Uterus (tissue), 4 donors: ENCODE measurements around the gene EOMES. TPM values are rescaled to one million over a fixed set of nuclear protein-coding genes. Genes with fewer than 3 reads are reported as not detected.

Experiments used
- DNase-seq, 2 donors: peaks; one replicate each; pipeline ENCODE4 v3.0.0-alpha.2; 2019 to 2020
- H3K27ac ChIP-seq, 2 donors: fragments of 200-600 bp; sonication (generic); 1 replicate in 1 of 2; 2 replicates in 1 of 2; pipeline ENCODE4 v1.5.1; 2016 to 2018
- H3K27me3 ChIP-seq, 2 donors: fragments of 200-600 bp; sonication (generic); one replicate each; pipeline ENCODE4 v1.5.1; 2018 to 2019; ENCODE audit warnings: control low read depth in 1 of 2
- H3K36me3 ChIP-seq, 2 donors: fragments of 200-600 bp; sonication (generic); one replicate each; pipeline ENCODE4 v1.5.1; 2019; ENCODE audit warnings: control low read depth in 1 of 2
- H3K4me1 ChIP-seq, 2 donors: fragments of 200-600 bp; sonication (generic); one replicate each; pipeline ENCODE4 v1.5.1; 2018 to 2019; ENCODE audit warnings: control low read depth in 1 of 2
- H3K4me3 ChIP-seq, 2 donors: fragments of 200-600 bp; sonication (generic); 1 replicate in 1 of 2; 2 replicates in 1 of 2; pipeline ENCODE4 v1.5.1; 2018 to 2019; ENCODE audit warnings: mild to moderate bottlenecking in 1 of 2
- H3K9me3 ChIP-seq, 2 donors: fragments of 200-600 bp; sonication (generic); one replicate each; pipeline ENCODE4 v1.5.1; 2019; ENCODE audit warnings: control low read depth in 1 of 2
- POLR2A ChIP-seq, 2 donors: fragments of 450-650 bp; IDR thresholded peaks; one replicate each; pipeline ENCODE4 v1.6.1; 2016; ENCODE audit warnings: antibody characterized with exemption in 2 of 2, mild to moderate bottlenecking in 1 of 2, moderate library complexity in 1 of 2
- intact Hi-C: fragments of 100-400 bp; cut with DNase I; formaldehyde crosslinking; loops from one replicate; pipeline ENCODE4 v1.15.1; 2023; ENCODE audit warnings: low total_unique reads
- total RNA-seq, 4 donors: library from RNA; depleted of rRNA in 3 of 4; stranded (reverse); fragments of >200 nt in 3 of 4; gene quantifications; one replicate each; pipeline versions ENCODE4 v1.1.0 to v1.2.4, GENCODE V29; 2014 to 2023
- TF ChIP-seq, protein P1 (sequence below), 4 experiments: fragments of 200-600 bp in 2 of 4; fragments of 450-650 bp in 2 of 4; sonication (generic) in 2 of 4; IDR thresholded peaks; one replicate each; pipeline ENCODE4 v1.5.1; 2016 to 2019; ENCODE audit warnings: antibody characterized with exemption in 4 of 4, mild to moderate bottlenecking in 2 of 4, moderate library complexity in 1 of 4
- donor health status: DM: yes; HTN: yes; CAD: no.

The EOMES gene
- total RNA-seq, 4 donors from 2014 or later = 0.62 to 0.82 TPM; not detected in 2

DNA sequence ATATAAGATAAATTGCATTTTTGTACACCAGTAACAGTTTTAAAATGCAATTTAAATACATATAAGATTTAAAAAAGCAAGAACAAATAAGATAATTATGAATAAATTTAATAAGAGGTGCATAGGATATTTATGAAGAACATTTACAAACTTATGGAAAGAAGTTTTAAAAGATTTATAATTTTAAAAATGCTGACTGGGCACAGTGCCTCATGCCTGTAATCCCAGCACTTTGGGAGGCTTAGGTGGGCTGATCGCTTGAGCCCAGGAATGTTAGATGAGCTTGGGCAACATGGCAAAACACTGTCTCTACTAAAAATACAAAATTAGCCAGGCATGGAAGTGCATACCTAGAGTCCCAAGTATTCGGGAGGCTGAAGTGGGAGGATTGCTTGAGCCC, 37.8 kb downstream of the EOMES start:
- DNase-seq = no peak
- H3K27ac ChIP-seq = no peak overlapping the region

DNA sequence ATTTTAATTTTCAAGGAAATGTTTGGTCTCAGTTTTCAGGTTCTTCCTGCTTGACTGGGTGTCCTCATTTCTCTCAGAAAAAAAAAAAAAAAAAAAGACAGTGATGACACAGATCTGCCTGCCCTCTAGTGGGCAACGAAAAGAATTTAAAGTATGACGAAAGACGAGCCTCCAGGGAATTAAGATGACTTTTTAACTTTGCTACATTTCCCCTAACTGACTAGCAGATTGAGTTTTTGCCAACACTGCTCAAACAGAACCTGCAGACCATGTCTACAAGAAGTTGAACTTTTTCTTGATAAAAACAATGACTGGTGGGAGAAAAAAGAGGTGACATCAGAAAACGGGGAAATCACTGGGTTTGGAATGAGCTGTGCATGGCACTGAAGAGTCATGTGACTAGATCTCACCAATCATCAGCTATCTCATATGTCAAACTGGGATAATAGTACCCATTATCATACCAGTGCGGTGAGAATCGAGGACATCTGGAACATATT, 40.8 kb downstream of the EOMES start:
- DNase-seq = no peak
- Histone ChIP-seq H3K36me3 (no peaks in the 10 kb centered on the region), H3K27ac (no peak overlapping the region), H3K4me3 (no peak overlapping the region), H3K27me3 (no peaks in the 10 kb centered on the region), H3K9me3 (no peaks in the 10 kb centered on the region), H3K4me1 (no peaks in the 10 kb centered on the region)
- intact Hi-C loops = no loop called here
- TF ChIP-seq POLR2A (IDR thresholded peaks at IDR 0.05) = no peak
- TF ChIP-seq, protein P1, sequence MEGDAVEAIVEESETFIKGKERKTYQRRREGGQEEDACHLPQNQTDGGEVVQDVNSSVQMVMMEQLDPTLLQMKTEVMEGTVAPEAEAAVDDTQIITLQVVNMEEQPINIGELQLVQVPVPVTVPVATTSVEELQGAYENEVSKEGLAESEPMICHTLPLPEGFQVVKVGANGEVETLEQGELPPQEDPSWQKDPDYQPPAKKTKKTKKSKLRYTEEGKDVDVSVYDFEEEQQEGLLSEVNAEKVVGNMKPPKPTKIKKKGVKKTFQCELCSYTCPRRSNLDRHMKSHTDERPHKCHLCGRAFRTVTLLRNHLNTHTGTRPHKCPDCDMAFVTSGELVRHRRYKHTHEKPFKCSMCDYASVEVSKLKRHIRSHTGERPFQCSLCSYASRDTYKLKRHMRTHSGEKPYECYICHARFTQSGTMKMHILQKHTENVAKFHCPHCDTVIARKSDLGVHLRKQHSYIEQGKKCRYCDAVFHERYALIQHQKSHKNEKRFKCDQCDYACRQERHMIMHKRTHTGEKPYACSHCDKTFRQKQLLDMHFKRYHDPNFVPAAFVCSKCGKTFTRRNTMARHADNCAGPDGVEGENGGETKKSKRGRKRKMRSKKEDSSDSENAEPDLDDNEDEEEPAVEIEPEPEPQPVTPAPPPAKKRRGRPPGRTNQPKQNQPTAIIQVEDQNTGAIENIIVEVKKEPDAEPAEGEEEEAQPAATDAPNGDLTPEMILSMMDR (IDR thresholded peaks at IDR 0.05) = peak; percentile 42 to 62 (median 54)

More for the DNA sequence above, 37.8 kb downstream of the EOMES start:
- Histone ChIP-seq H3K9me3 (no peaks in the 10 kb centered on the region), H3K27me3 (no peaks in the 10 kb centered on the region), H3K4me3 (no peak overlapping the region), H3K4me1 (no peaks in the 10 kb centered on the region), H3K36me3 (no peaks in the 10 kb centered on the region)
- intact Hi-C loops = no loop called here
- TF ChIP-seq, protein P1 (IDR thresholded peaks at IDR 0.05) = no peak
- no peak for TF ChIP-seq POLR2A (IDR thresholded peaks at IDR 0.05)

DNA sequence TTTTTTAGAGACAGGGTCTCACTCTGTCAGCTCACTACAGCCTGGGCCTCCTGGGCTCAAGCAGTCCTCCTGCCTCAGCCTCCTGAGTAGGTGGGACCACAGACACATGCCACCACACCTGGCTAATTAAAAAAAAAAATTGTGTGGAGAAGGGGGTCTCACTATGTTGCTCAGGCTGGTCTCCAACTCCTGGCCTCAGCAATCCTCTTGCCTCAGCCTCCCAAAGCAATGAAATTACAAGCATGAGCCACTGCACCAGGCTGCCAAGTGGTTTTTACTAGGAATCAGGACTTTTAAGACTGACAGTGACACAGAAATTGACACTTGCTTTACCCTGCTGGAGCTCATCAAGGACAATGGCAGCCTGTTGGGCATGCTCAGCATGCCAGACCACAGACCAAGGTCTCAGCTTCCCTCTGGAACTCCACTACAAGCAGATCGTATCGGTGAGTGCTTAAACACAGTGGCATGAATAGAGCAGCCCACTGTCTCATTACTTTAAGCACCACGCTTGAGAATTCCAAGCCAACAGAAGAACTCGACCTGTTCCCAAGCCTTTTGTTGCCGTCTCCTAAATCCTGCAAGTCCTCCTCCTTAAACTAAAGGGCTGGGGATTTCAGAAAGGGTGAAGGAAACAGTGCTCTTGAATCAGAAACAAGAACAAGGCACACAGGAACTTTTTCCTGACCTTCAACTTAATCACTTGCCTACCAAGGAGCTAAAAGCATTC, 41.4 kb downstream of the EOMES start:
- intact Hi-C loops = no loop called here
- no peaks in the 10 kb centered on the region for H3K27me3 ChIP-seq
- no peaks in the 10 kb centered on the region for H3K4me1 ChIP-seq
- no peak overlapping the region for H3K4me3 ChIP-seq
- no peak overlapping the region for H3K27ac ChIP-seq
- no peak for TF ChIP-seq POLR2A (IDR thresholded peaks at IDR 0.05)
- TF ChIP-seq, protein P1 (IDR thresholded peaks at IDR 0.05) = no peak
- H3K9me3 ChIP-seq = no peaks in the 10 kb centered on the region
- DNase-seq = no peak
- H3K36me3 ChIP-seq = no peaks in the 10 kb centered on the region

DNA sequence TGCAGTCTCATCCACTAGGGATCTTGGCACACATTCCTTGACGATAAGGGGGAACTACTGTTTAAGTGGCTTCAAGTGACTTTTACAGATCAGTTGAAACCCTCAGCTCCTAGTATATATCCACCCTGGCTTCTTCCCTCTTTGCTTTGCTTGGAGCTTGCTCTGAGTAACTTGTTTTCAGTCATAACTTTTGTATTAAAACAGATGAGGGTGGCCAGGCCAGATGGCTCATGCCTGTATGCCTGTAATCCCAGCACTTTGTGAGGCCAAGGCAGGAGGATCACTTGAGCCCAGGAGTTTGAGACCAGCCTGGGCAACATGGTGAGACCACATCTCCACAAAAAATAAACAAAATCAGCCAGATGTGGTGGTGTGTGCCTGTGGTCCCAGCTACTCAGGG, 42.4 kb downstream of the EOMES start:
- no peak overlapping the region for H3K27ac ChIP-seq
- H3K4me3 ChIP-seq = no peak overlapping the region
- no peaks in the 10 kb centered on the region for H3K36me3 ChIP-seq
- no peak for TF ChIP-seq POLR2A (IDR thresholded peaks at IDR 0.05)
- TF ChIP-seq, protein P1 (IDR thresholded peaks at IDR 0.05) = no peak
- H3K27me3 ChIP-seq = no peaks in the 10 kb centered on the region
- H3K9me3 ChIP-seq = no peaks in the 10 kb centered on the region
- intact Hi-C loops = no loop called here
- DNase-seq = no peak
- H3K4me1 ChIP-seq = no peaks in the 10 kb centered on the region

DNA sequence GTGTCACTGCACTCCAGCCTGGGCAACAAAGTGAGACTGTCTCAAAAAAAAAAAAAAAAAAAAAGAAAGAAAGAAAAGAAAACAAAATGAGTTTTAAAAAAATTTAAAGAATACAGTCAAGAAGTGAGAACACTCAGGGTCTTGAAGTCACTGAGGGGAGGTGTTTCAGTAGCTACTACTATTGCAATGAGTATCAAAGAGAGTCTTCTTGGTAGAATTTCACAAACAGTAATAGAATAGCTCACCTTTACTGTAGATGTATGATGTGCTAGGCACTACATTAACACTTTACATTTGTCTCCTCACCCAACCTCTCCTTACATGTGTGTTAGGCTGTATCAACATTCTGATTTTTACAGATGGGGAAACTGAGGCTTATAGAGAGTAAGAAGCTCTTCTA, 43.9 kb downstream of the EOMES start:
- no peaks in the 10 kb centered on the region for H3K36me3 ChIP-seq
- intact Hi-C loops = no loop called here
- no peaks in the 10 kb centered on the region for H3K27me3 ChIP-seq
- H3K9me3 ChIP-seq = no peaks in the 10 kb centered on the region
- H3K27ac ChIP-seq = no peak overlapping the region
- H3K4me3 ChIP-seq = no peak overlapping the region
- TF ChIP-seq, protein P1 (IDR thresholded peaks at IDR 0.05) = no peak
- TF ChIP-seq POLR2A (IDR thresholded peaks at IDR 0.05) = no peak
- no peaks in the 10 kb centered on the region for H3K4me1 ChIP-seq
- DNase-seq = no peak
